ENCODE measurements around the gene HPCAL1. TPM values are rescaled to one million over a fixed set of nuclear protein-coding genes. Genes with fewer than 3 reads are reported as not detected.

Gene HPCAL1
- total RNA-seq, 1 experiment from 2014 or later: 56.8 TPM

DNA sequence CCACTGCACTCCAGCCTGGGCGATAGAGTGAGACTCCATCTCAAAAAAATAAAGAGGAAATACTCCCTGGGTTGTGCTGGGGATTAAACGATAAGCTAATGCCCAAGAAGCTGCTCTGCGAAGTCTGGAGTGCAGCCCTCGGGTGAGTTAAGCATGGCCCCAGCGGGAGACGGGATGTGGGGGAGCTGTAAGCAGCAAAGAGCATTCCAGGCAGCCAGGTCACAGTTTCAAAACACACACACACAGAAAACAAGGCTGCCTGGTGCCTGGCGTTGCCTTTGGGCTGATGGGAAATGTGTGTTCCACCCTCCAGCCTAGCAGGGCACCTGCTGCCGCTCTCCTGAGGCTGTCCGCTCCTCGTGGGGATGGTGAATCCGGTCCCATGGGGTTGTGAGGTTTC is 121.3 kb downstream of the HPCAL1 start:
- no peaks in the 10 kb centered on the region for H3K9me3 ChIP-seq (replicated peaks)
- no peak overlapping the region for H3K4me3 ChIP-seq
- H3K27me3 ChIP-seq (replicated peaks): no peaks in the 10 kb centered on the region
- no peak for DNase-seq (ENCODE audit: low read depth in 1 of 2, low spot score in 2 of 2)
- H3K36me3 ChIP-seq: peaks cover 31% of the 10 kb centered on the region
- H3K4me1 ChIP-seq (replicated peaks): peaks cover 23% of the 10 kb centered on the region
- no peak overlapping the region for H3K27ac ChIP-seq

GRCh38 chr2:10424916-10425505 is 122.3 kb downstream of the HPCAL1 start:
- H3K9me3 ChIP-seq (replicated peaks): no peaks in the 10 kb centered on the region
- peaks cover 31% of the 10 kb centered on the region for H3K36me3 ChIP-seq
- peaks cover 15% of the 10 kb centered on the region for H3K4me1 ChIP-seq (replicated peaks)
- no peak for DNase-seq (ENCODE audit: low read depth in 1 of 2, low spot score in 2 of 2)
- no peak overlapping the region for H3K4me3 ChIP-seq
- H3K27me3 ChIP-seq (replicated peaks): no peaks in the 10 kb centered on the region
- no peak overlapping the region for H3K27ac ChIP-seq

GRCh38 chr2:10425699-10426098 is 123.0 kb downstream of the HPCAL1 start:
- DNase-seq (ENCODE audit: low read depth in 1 of 2, low spot score in 2 of 2): no peak
- Histone ChIP-seq H3K4me3 (no peak overlapping the region), H3K36me3 (peaks cover 28% of the 10 kb centered on the region), H3K4me1 (replicated peaks) (peaks cover 15% of the 10 kb centered on the region), H3K27me3 (replicated peaks) (no peaks in the 10 kb centered on the region), H3K9me3 (replicated peaks) (no peaks in the 10 kb centered on the region), H3K27ac (no peak overlapping the region)

GRCh38 chr2:10426726-10427617 is 124.3 kb downstream of the HPCAL1 start:
- no peak for DNase-seq (ENCODE audit: low read depth in 1 of 2, low spot score in 2 of 2)
- Histone ChIP-seq H3K27ac (no peak overlapping the region), H3K9me3 (replicated peaks) (no peaks in the 10 kb centered on the region), H3K27me3 (replicated peaks) (no peaks in the 10 kb centered on the region), H3K4me3 (no peak overlapping the region), H3K4me1 (replicated peaks) (peaks cover 15% of the 10 kb centered on the region), H3K36me3 (peaks cover 24% of the 10 kb centered on the region)

- H3K27me3 ChIP-seq (replicated peaks): no peaks in the 10 kb centered on the region
- DNase-seq (ENCODE audit: low read depth in 1 of 2, low spot score in 2 of 2): no peak
- no peak overlapping the region for H3K27ac ChIP-seq
- H3K36me3 ChIP-seq: peaks cover 20% of the 10 kb centered on the region
- no peak overlapping the region for H3K4me3 ChIP-seq
- no peaks in the 10 kb centered on the region for H3K9me3 ChIP-seq (replicated peaks)
- peaks cover 15% of the 10 kb centered on the region for H3K4me1 ChIP-seq (replicated peaks)
These were observed 124.9 kb downstream of the HPCAL1 start for GRCh38 chr2:10427618-10427949.

DNA sequence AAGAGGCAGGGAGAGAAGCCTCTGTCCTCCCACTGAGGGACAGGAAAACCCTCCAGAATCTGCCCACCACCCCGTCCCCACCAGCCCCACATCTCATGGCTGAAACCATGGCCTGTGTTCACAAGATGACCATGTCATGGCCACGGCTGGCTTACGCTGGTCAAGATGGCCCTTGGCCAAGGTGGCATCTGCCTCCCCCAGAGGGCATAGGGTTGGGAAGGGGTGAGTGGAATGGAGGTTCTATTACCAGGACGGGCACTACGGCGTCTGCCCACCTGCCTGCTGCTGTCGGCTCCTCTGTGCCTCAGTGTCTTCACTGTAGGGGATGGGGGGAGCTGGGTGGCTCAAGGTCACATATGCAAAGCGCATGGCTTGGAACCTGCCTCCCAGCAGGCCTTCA is 125.7 kb downstream of the HPCAL1 start:
- Histone ChIP-seq H3K4me1 (replicated peaks) (peaks cover 12% of the 10 kb centered on the region), H3K4me3 (no peak overlapping the region), H3K36me3 (peaks cover 13% of the 10 kb centered on the region), H3K27ac (no peak overlapping the region), H3K9me3 (replicated peaks) (no peaks in the 10 kb centered on the region), H3K27me3 (replicated peaks) (no peaks in the 10 kb centered on the region)
- DNase-seq (ENCODE audit: low read depth in 1 of 2, low spot score in 2 of 2): no peak

GRCh38 chr2:10428924-10429323 is 126.2 kb downstream of the HPCAL1 start:
- Histone ChIP-seq H3K27me3 (replicated peaks) (no peaks in the 10 kb centered on the region), H3K9me3 (replicated peaks) (no peaks in the 10 kb centered on the region), H3K4me1 (replicated peaks) (peaks cover 6% of the 10 kb centered on the region), H3K27ac (no peak overlapping the region), H3K36me3 (peaks cover 7% of the 10 kb centered on the region; the same call in 1 of the 2 replicates), H3K4me3 (no peak overlapping the region)
- no peak for DNase-seq (ENCODE audit: low read depth in 1 of 2, low spot score in 2 of 2)

GRCh38 chr2:10430886-10431622 is 128.3 kb downstream of the HPCAL1 start:
- DNase-seq (ENCODE audit: low read depth in 1 of 2, low spot score in 2 of 2): no peak
- Histone ChIP-seq H3K4me3 (no peak overlapping the region), H3K27me3 (replicated peaks) (no peaks in the 10 kb centered on the region), H3K36me3 (peaks cover 5% of the 10 kb centered on the region; the same call in 1 of the 2 replicates), H3K4me1 (replicated peaks) (peaks cover 3% of the 10 kb centered on the region; the same call in 1 of the 2 replicates), H3K9me3 (replicated peaks) (no peaks in the 10 kb centered on the region), H3K27ac (no peak overlapping the region)

DNA sequence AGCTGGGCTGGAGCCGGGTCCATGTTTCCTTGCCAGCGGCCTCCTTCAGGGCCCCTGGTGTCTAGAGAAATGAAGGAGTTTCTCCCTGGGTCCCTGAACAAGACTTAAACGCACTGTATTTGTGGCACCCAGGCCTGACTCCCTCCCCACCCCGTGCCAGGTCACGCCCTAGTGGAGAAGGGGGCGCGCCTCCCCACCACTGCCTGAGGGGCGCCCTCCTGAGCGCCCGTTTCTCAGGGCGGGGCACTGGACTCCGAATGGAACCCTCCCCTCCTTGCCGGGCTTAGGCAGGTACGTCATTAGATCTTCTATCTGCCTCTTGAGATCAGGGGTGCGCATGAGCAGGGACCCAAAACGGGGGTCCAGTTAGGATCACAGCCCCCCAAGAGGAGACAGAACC is 129.1 kb downstream of the HPCAL1 start:
- Histone ChIP-seq H3K4me1 (replicated peaks) (peaks cover 3% of the 10 kb centered on the region; the same call in 1 of the 2 replicates), H3K36me3 (peaks cover 2% of the 10 kb centered on the region; the same call in 1 of the 2 replicates), H3K27ac (no peak overlapping the region), H3K4me3 (no peak overlapping the region), H3K27me3 (replicated peaks) (no peaks in the 10 kb centered on the region), H3K9me3 (replicated peaks) (no peaks in the 10 kb centered on the region)
- DNase-seq (ENCODE audit: low read depth in 1 of 2, low spot score in 2 of 2): no peak

DNA sequence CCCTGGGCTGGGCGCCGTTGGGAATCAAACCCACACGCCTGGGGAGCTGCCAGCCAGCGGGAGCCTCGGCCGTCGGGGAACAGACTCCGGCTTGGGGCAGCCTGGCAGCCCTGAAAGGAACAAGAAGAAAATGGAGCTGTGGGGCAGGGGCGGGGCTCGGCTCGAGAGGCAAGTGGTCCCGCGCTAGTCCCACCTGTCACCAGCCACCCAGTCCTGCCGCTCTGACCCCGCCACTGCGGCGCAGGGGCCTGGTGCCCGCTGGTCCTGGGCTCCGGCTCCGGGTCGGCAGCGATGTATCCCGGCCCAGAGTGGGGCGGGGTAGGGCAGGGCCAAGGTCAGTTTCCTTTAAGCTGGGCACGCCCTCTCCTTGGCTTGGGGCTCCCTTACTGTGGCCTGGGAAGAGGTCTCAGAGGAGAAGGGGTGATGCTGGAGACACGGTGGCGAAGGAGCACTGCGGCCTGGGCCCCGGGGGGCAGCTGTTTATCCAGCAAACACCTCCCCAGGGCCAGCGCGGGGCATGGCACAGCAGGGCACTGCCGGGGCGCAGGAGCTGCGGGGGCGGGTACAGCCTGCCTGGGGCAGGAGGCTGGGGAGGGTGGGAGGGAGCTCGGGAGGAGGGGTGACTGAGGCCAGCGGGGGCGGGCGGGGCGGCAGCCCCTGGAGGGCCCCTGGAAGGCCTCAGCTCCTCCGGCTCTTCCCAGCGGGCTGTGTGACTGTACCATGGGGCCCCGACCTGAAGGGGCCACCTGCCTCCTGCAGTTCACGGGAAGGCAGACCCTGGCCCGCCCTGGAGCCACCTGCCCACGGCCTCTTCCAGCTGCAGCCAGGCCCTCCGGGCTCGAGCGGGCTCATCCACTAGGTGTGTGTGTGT is 129.8 kb downstream of the HPCAL1 start:
- Histone ChIP-seq H3K4me1 (replicated peaks) (peaks cover 3% of the 10 kb centered on the region; the same call in 1 of the 2 replicates), H3K36me3 (no peaks in the 10 kb centered on the region; the same call in 1 of the 2 replicates), H3K27ac (no peak overlapping the region), H3K9me3 (replicated peaks) (no peaks in the 10 kb centered on the region), H3K27me3 (replicated peaks) (no peaks in the 10 kb centered on the region), H3K4me3 (no peak overlapping the region)
- no peak for DNase-seq (ENCODE audit: low read depth in 1 of 2, low spot score in 2 of 2)

DNA sequence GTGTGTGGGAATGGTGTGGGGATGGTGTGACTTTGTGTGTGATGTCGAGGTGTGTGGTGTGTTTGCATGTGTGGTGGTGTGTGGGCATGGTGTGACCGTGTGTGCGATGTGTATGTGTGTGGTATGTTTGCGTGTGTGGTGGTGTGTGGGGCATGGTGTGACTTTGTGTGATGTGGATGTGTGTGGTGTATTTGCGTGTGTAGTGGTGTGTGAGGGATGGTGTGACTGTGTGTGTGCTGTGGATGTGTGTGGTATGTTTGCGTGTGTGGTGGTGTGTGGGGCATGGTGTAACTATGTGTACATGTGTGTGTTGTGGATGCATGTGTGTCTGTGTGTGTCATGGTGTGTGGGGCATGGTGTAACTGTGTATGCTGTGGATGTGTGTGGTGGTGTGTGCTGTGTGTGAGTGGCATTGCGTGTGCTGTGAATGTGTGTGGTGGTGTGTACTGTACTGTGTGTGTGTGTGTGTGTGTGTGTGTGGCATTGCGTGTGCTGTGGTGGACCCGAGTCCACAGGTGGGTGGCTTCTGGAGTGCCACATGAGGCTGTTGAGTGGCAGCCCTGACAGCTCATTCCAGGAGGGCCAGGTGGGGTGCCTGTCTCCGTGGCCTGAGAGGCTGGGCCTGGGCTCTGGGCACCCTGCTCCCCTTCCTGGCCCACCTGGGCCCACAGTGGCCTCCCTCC is 130.7 kb downstream of the HPCAL1 start:
- H3K4me1 ChIP-seq (replicated peaks): peaks cover 3% of the 10 kb centered on the region; the same call in 1 of the 2 replicates
- H3K36me3 ChIP-seq: no peaks in the 10 kb centered on the region
- no peaks in the 10 kb centered on the region for H3K9me3 ChIP-seq (replicated peaks)
- H3K27ac ChIP-seq: no peak overlapping the region
- H3K4me3 ChIP-seq: no peak overlapping the region
- DNase-seq (ENCODE audit: low read depth in 1 of 2, low spot score in 2 of 2): no peak
- no peaks in the 10 kb centered on the region for H3K27me3 ChIP-seq (replicated peaks)

GRCh38 chr2:10433947-10434885 is 131.5 kb downstream of the HPCAL1 start:
- Histone ChIP-seq H3K27ac (no peak overlapping the region), H3K27me3 (replicated peaks) (no peaks in the 10 kb centered on the region), H3K9me3 (replicated peaks) (no peaks in the 10 kb centered on the region), H3K4me1 (replicated peaks) (peaks cover 3% of the 10 kb centered on the region; the same call in 1 of the 2 replicates), H3K36me3 (peaks cover 8% of the 10 kb centered on the region), H3K4me3 (no peak overlapping the region)
- DNase-seq (ENCODE audit: low read depth in 1 of 2, low spot score in 2 of 2): no peak
